ENCODE results near the gene ANKRD53. TPM values are rescaled to one million over a fixed set of nuclear protein-coding genes. Genes with fewer than 3 reads are reported as not detected.

Gene ANKRD53
- total and polyA plus RNA-seq, 4 donors, result 0.63 to 2.5 (median 0.76) TPM

GRCh38 chr2:70984228-70984575 lies 5.8 kb downstream of the ANKRD53 start:
- Histone ChIP-seq H3K36me3 (ENCODE audit: control insufficient read depth in 4 of 4, insufficient read depth in 4 of 4, low read length in 4 of 4) (peaks cover 3 to 33% (median 22%) of the 10 kb centered on the region in 4 donors), H3K4me3 (no peak overlapping the region), H3K27ac (ENCODE audit: low read depth in 1 of 2, low read length in 1 of 2) (no peak overlapping the region), H3K9ac (ENCODE audit: insufficient read depth in 1 of 2, low read length in 2 of 2) (no peak overlapping the region), H3K27me3 (ENCODE audit: control insufficient read depth in 3 of 3, insufficient read depth in 3 of 3, low read length in 2 of 3) (no peaks in the 10 kb centered on the region), H3K9me3 (ENCODE audit: control insufficient read depth in 4 of 4, insufficient read depth in 3 of 4, low read length in 3 of 4) (peaks cover 0 to 1% (median 0%) of the 10 kb centered on the region in 4 donors), H3K4me1 (ENCODE audit: control insufficient read depth in 5 of 5, insufficient read depth in 5 of 5, low read length in 5 of 5) (peaks cover 0 to 5% (median 0%) of the 10 kb centered on the region in 5 donors)
- DNase-seq (no peak), ATAC-seq (ENCODE audit: insufficient read depth, low FRiP score) (no peak)
- TF ChIP-seq CTCF (IDR thresholded peaks at IDR 0.05; ENCODE audit: control extremely low read depth, extremely low read depth), result no peak
- 68 to 87% methylated on average over 3 of the region's 3 CpGs for WGBS, 2 donors

- H3K36me3 ChIP-seq (ENCODE audit: control insufficient read depth in 4 of 4, insufficient read depth in 4 of 4, low read length in 4 of 4), result peaks cover 6 to 34% (median 26%) of the 10 kb centered on the region in 4 donors
- peaks cover 0 to 1% (median 0%) of the 10 kb centered on the region in 4 donors for H3K9me3 ChIP-seq (ENCODE audit: control insufficient read depth in 4 of 4, insufficient read depth in 3 of 4, low read length in 3 of 4)
- no peaks in the 10 kb centered on the region for H3K27me3 ChIP-seq (ENCODE audit: control insufficient read depth in 3 of 3, insufficient read depth in 3 of 3, low read length in 2 of 3)
- 25 to 32% methylated on average over 32 of the region's 32 CpGs for WGBS, 2 donors
- no peak overlapping the region for H3K4me3 ChIP-seq
- peak; percentile 70 for TF ChIP-seq CTCF (IDR thresholded peaks at IDR 0.05; ENCODE audit: control extremely low read depth, extremely low read depth)
- DNase-seq (peak; percentile 16 to 57 (median 39)), ATAC-seq (ENCODE audit: insufficient read depth, low FRiP score) (peak; percentile 85)
- no peak overlapping the region for H3K27ac ChIP-seq (ENCODE audit: low read depth in 1 of 2, low read length in 1 of 2)
- no peak overlapping the region for H3K9ac ChIP-seq (ENCODE audit: insufficient read depth in 1 of 2, low read length in 2 of 2)
- H3K4me1 ChIP-seq (ENCODE audit: control insufficient read depth in 5 of 5, insufficient read depth in 5 of 5, low read length in 5 of 5), result peaks cover 0 to 5% (median 0%) of the 10 kb centered on the region in 5 donors
These were observed 6.3 kb downstream of the ANKRD53 start for GRCh38 chr2:70984576-70985282.

- Histone ChIP-seq H3K27ac (ENCODE audit: low read depth in 1 of 2, low read length in 1 of 2) (no peak overlapping the region), H3K4me1 (ENCODE audit: control insufficient read depth in 5 of 5, insufficient read depth in 5 of 5, low read length in 5 of 5) (peaks cover 0 to 5% (median 0%) of the 10 kb centered on the region in 5 donors), H3K36me3 (ENCODE audit: control insufficient read depth in 4 of 4, insufficient read depth in 4 of 4, low read length in 4 of 4) (peaks cover 6 to 35% (median 29%) of the 10 kb centered on the region in 4 donors), H3K27me3 (ENCODE audit: control insufficient read depth in 3 of 3, insufficient read depth in 3 of 3, low read length in 2 of 3) (no peaks in the 10 kb centered on the region), H3K9me3 (ENCODE audit: control insufficient read depth in 4 of 4, insufficient read depth in 3 of 4, low read length in 3 of 4) (peaks cover 0 to 1% (median 0%) of the 10 kb centered on the region in 4 donors), H3K9ac (ENCODE audit: insufficient read depth in 1 of 2, low read length in 2 of 2) (no peak overlapping the region), H3K4me3 (no peak overlapping the region)
- 68 to 77% methylated on average over 5 of the region's 5 CpGs for WGBS, 2 donors
- DNase-seq (no peak), ATAC-seq (ENCODE audit: insufficient read depth, low FRiP score) (no peak)
- TF ChIP-seq CTCF (IDR thresholded peaks at IDR 0.05; ENCODE audit: control extremely low read depth, extremely low read depth), result no peak
These were observed 6.9 kb downstream of the ANKRD53 start for GRCh38 chr2:70985283-70985688.

Data from lung (tissue), 12 donors.